Lower leg skin (tissue), 4 donors: ENCODE results near the gene MARS1. TPM values are rescaled to one million over a fixed set of nuclear protein-coding genes. Genes with fewer than 3 reads are reported as not detected.
A peak's percentile ranks its signal among the peaks of the same experiment; 100 is the strongest.

Experiments
- DNase-seq, 2 donors: peaks; one replicate each; pipeline ENCODE4 v3.0.0-alpha.2; 2019; ENCODE audit warnings: low spot score in 2 of 2
- H3K4me3 ChIP-seq: fragments of 200-600 bp; sonication (generic); 2 replicates; pipeline ENCODE4 v1.5.1; 2017; ENCODE audit warnings: mild to moderate bottlenecking, low read depth; ENCODE audit not compliant: poor library complexity, severe bottlenecking
- CTCF ChIP-seq, 3 donors: fragments of 450-650 bp; IDR thresholded peaks; one replicate each; pipeline ENCODE4 v1.5.1; 2016; ENCODE audit warnings: antibody characterized with exemption in 3 of 3, mild to moderate bottlenecking in 3 of 3, moderate library complexity in 2 of 3
- POLR2A ChIP-seq, 2 donors: fragments of 450-650 bp; IDR thresholded peaks; one replicate each; pipeline ENCODE4 v1.6.1; 2016 to 2017; ENCODE audit warnings: antibody characterized with exemption in 2 of 2, mild to moderate bottlenecking in 1 of 2, moderate library complexity in 1 of 2
- WGBS, 2 donors: methylation state at CpG; one replicate each; pipeline ENCODE4 v1.1.5; 2018; 5-methylcytosine and 5-hydroxymethylcytosine counted together
- intact Hi-C: fragments of 100-400 bp; cut with DNase I; formaldehyde crosslinking; loops from one replicate; pipeline ENCODE4 v1.15.0; 2023; ENCODE audit warnings: low total_unique reads
- total RNA-seq, 4 donors: library from RNA; depleted of rRNA; stranded (reverse); fragments of >200 nt; gene quantifications; one replicate each; pipeline ENCODE4 v1.1.0, GENCODE V29; 2016

The MARS1 gene
- total RNA-seq, 4 donors from 2014 or later = 37.7 to 386 (median 51.4) TPM

DNA sequence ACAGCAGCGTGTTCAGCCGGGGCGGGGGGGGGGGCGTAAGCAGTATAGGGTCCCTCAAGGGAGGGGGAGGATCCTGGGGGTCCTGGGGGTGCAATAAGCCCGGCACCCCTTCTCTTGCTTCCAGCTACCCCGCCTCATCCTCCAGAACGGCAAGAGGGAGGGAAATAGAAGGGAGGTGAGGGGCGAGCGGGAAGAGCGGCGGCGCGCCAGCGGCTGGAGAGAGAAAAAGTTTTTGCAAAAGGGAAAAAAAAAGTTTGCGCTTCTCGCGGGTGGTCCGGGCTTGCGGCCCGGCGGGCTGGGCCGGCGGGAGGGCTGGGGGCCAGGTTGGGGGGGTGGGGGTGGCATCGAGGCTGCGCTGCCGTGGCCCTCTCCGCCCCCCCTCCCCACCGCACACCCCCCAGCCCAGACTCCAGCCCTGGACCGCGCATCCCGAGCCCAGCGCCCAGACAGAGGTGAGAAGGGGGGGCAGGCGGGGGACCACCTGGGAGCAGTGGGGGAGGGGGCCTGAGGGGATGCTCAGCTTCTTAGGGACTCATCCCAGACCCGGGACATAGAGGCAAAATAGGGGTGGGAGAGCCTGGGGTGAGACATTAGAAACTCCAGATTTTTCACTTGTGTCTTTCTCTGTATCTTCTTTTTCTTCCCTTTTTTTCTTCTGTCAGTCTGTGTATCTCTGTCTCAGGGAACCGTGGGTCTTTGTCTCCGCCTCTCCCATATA lies 28.0 kb upstream of the MARS1 start, which contains the start of gene GLI1:
Gene GLI1 (plus strand): TSS at position 36 of the 718 bp plus-strand sequence. CDS start 3,907 bp downstream, outside the sequence.
- intact Hi-C loops = loop anchor here (10.0 kb wide), 1 partner anchor 165 kb away; no protein-coding TSS in a partner anchor
- 0 to 1% methylated on average over 20 to 33 of the region's 36 CpGs for WGBS, 2 donors
- DNase-seq = no peak

GRCh38 chr12:57460468-57460784 lies 27.4 kb upstream of the MARS1 start:
- TF ChIP-seq CTCF (IDR thresholded peaks at IDR 0.05) = no peak
- TF ChIP-seq POLR2A (IDR thresholded peaks at IDR 0.05) = no peak
- no peak overlapping the region for H3K4me3 ChIP-seq
- no peak for DNase-seq
- WGBS, 2 donors = 1 to 6% methylated on average over 5 to 6 of the region's 6 CpGs
- intact Hi-C loops = loop anchor here (10.0 kb wide), 1 partner anchor 164 kb away; no protein-coding TSS in a partner anchor

More for the DNA sequence above, 28.0 kb upstream of the MARS1 start, which contains the start of gene GLI1:
- no peak for TF ChIP-seq POLR2A (IDR thresholded peaks at IDR 0.05)
- no peak for TF ChIP-seq CTCF (IDR thresholded peaks at IDR 0.05)
- peak within 1 kb of the TSS; percentile 38 for H3K4me3 ChIP-seq

- H3K4me3 ChIP-seq = no peak overlapping the region
- intact Hi-C loops = loop anchor here (10.0 kb wide), 1 partner anchor 164 kb away; no protein-coding TSS in a partner anchor
- no peak for DNase-seq
- WGBS, 2 donors = 0 to 2% methylated on average over 13 to 19 of the region's 19 CpGs
- no peak for TF ChIP-seq CTCF (IDR thresholded peaks at IDR 0.05)
- no peak for TF ChIP-seq POLR2A (IDR thresholded peaks at IDR 0.05)
Observed at GRCh38 chr12:57460841-57461275, 27.0 kb upstream of the MARS1 start.

DNA sequence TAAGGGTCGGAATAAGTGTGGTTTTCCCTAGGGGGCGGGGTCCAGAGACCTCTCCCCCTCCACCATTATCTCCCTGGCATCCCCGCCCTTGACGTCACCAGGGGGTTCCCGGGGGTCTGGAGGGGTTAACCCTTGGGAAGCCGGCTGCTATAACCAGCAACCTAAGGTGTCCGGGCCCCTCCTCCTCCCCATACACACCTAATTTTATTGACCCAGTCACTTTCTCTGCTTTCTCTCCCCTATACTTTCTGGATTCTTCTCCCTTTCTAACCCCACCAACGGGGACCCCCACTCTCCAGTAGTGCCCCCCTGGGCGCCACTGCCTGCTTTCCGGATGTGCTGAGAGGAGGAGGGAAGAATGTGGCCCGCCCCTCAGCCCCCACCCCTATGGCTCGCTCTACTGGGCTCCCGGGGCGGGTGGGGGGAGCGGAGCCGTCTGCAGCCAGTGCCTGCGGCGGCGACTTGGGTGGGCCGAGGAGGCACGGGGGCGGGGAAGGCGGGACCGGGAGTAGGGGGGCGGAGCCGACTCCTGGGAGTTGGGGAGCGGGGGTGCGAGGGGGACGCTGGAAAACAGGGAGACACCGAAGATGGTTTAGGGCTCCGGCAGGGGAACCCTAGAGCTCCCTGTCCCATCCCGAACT lies 26.5 kb upstream of the MARS1 start:
- WGBS, 2 donors = 1 to 2% methylated on average over 24 to 25 of the region's 32 CpGs
- TF ChIP-seq CTCF (IDR thresholded peaks at IDR 0.05) (no peak), POLR2A (IDR thresholded peaks at IDR 0.05) (no peak)
- H3K4me3 ChIP-seq = peak overlapping the region; percentile 21
- DNase-seq = peak in 1 of 2 donors; percentile 92
- intact Hi-C loops = loop anchor here (10.0 kb wide), 1 partner anchor 163 kb away; no protein-coding TSS in a partner anchor

GRCh38 chr12:57461917-57462250 lies 26.0 kb upstream of the MARS1 start:
- intact Hi-C loops = loop anchor here (10.0 kb wide), 1 partner anchor 163 kb away; no protein-coding TSS in a partner anchor
- WGBS, 2 donors = 0% methylated on average over 8 to 9 of the region's 9 CpGs

More at GRCh38 chr12:57461917-57462250, 26.0 kb upstream of the MARS1 start:
- no peak for DNase-seq
- TF ChIP-seq POLR2A (IDR thresholded peaks at IDR 0.05) (no peak), CTCF (IDR thresholded peaks at IDR 0.05) (no peak)
- H3K4me3 ChIP-seq = peak overlapping the region; percentile 21
